Smooth muscle cell (in vitro differentiated cells): ENCODE measurements around the gene OPA3. TPM values are rescaled to one million over a fixed set of nuclear protein-coding genes. Genes with fewer than 3 reads are reported as not detected.

ENCODE experiments used
- DNase-seq: peaks from one replicate; lab custom pipeline; 2025; ENCODE audit not compliant: unreplicated experiment; lab: John Stamatoyannopoulos, UW
- H2AFZ ChIP-seq: fragments of 200-600 bp; sonication (generic); 2 replicates; pipeline ENCODE4 v1.6.0; 2016; ENCODE audit warnings: antibody characterized with exemption, low read depth, mild to moderate bottlenecking
- H3F3A ChIP-seq: fragments of 200-600 bp; sonication (generic); 2 replicates; pipeline ENCODE4 v1.6.0; 2017; ENCODE audit warnings: antibody characterized with exemption, low read depth
- H3K27ac ChIP-seq: fragments of 200-600 bp; sonication (generic); 2 replicates; pipeline ENCODE4 v1.5.1; 2016; ENCODE audit warnings: low read depth, mild to moderate bottlenecking
- H3K27me3 ChIP-seq: fragments of 200-600 bp; sonication (generic); 2 replicates; pipeline ENCODE4 v1.6.1; 2016; ENCODE audit warnings: low read depth, mild to moderate bottlenecking
- H3K36me3 ChIP-seq: fragments of 200-600 bp; sonication (generic); 2 replicates; pipeline ENCODE4 v1.5.1; 2016; ENCODE audit warnings: low read depth
- H3K4me1 ChIP-seq: fragments of 200-600 bp; sonication (generic); 2 replicates; pipeline ENCODE4 v1.5.1; 2016; ENCODE audit warnings: low read depth
- H3K4me2 ChIP-seq: fragments of 200-600 bp; sonication (generic); 2 replicates; pipeline ENCODE4 v1.6.0; 2016; ENCODE audit warnings: mild to moderate bottlenecking
- H3K4me3 ChIP-seq: fragments of 200-600 bp; sonication (generic); 2 replicates; pipeline ENCODE4 v1.5.1; 2016; ENCODE audit warnings: mild to moderate bottlenecking
- H3K79me2 ChIP-seq: fragments of 200-600 bp; sonication (generic); 2 replicates; pipeline ENCODE4 v1.6.0; 2016; ENCODE audit warnings: low read depth, mild to moderate bottlenecking
- H3K9ac ChIP-seq: fragments of 200-600 bp; sonication (generic); 2 replicates; pipeline ENCODE4 v1.6.0; 2016; ENCODE audit warnings: low read depth
- H3K9me3 ChIP-seq: fragments of 200-600 bp; sonication (generic); replicated peaks from 2 replicates; pipeline ENCODE4 v1.5.1; 2016; ENCODE audit warnings: low read depth
- H4K20me1 ChIP-seq: fragments of 200-600 bp; sonication (generic); 2 replicates; pipeline ENCODE4 v1.6.0; 2016; ENCODE audit warnings: low read depth
- WGBS: methylation state at CpG from one replicate; pipeline ENCODE4 v1.1.7; 2016; ENCODE audit warnings: low lambda C conversion rate; 5-methylcytosine and 5-hydroxymethylcytosine counted together
- polyA plus RNA-seq: library from polyadenylated mRNA; unstranded; fragments of >200 nt; fragmentation: Nextera tagmentation; extraction: Ambion mirVana; gene quantifications from 2 replicates; pipeline ENCODE4 v1.2.1, GENCODE V29; 2016
- total RNA-seq: library from RNA; depleted of rRNA; stranded (reverse); fragments of >200 nt; gene quantifications from 2 replicates; pipeline ENCODE4 v1.2.3, GENCODE V29; 2014
- TF ChIP-seq, protein P1 (sequence below): fragments of 200-600 bp; sonication (generic); IDR thresholded peaks from 2 replicates; pipeline ENCODE4 v1.5.1; 2017; ENCODE audit warnings: borderline replicate concordance, mild to moderate bottlenecking, antibody characterized with exemption; ENCODE audit not compliant: insufficient read depth, poor library complexity, severe bottlenecking

The OPA3 gene
- total and polyA plus RNA-seq, 2 experiments from 2014 or later, result 8.8 to 10.3 TPM

DNA sequence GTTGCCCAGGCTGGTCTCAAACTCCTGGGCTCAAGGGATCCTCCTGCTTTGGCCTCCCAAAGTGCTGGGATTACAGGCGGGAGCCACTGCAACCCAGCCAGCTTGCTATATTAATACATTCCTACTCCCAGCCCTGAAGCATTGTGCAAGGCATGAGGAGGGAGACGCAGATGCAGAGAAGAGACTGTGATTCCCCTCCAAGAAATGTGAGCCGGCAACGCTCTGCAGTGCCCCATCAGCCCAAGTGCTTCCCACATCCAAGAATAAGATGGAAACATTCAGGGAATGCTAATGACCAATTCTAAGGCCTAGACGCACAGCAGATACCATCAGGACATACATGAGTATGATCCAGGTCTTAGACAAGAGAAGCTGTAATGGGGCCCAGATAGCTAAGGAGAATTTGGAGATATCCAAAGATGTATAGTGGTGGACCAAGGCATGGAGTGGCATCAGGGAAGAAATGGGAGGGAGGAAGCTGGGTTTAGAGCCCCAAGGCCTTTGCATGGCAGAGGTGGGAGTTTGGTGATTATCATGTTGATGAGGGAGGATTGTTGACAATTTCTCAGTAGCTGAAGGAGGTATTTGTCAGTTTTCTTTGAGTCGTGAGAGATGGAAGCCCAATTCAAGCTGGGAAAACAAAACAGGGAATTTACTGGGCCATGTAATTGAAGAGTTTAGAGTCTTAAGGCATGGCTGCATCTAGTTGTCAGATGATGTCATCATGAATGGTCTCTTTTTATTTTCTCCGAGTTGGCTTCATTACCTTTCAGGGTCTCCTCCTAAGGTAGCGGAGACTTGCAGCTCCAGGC lies 83.5 kb downstream of the OPA3 start:
- H2AFZ ChIP-seq, result no peak overlapping the region

DNA sequence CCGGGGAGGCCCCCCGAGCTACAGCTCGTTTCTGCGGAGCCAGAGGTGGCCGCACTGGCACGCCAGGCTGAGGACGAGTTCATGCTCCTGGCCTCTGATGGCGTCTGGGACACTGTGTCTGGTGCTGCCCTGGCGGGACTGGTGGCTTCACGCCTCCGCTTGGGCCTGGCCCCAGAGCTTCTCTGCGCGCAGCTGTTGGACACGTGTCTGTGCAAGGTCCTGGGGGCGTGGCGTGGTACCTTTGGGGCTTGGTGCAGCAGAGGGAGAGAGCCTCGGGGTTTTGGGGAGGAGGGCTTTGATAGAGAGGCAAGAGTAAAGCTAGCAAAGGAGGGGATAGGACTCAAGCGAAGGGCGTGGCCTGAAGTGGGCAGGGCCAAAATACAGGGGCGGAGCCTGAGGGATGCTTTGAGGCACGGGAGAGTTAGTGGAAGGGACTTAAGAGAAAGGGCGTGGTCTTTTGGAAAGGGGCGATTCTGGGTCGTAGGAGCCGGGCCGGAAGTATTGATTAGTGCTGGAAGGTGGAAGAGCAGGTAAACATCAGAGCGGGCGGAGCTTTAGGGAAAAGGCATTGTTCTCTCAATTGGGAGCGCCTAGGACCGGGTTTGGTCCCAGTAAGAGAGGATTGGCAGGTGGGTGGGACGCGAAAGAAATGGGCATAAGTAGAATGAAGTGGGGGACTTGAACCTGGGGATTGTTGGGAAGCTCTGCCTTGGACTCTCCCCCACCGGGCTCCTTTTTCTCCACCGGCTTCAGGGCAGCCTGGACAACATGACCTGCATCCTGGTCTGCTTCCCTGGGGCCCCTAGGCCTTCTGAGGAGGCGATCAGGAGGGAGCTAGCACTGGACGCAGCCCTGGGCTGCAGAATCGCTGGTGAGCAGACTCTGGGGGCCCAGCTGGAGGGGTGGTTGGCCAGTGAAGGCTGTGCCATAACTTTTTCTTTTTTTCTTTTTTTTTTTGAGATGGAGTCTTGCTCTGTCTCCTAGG lies 85.1 kb downstream of the OPA3 start:
- peaks cover under 1% of the 10 kb centered on the region for H3F3A ChIP-seq
- H3K4me3 ChIP-seq, result peak overlapping the region; percentile 30
- H3K9ac ChIP-seq, result no peak overlapping the region
- peak overlapping the region; percentile 84 for H3K4me2 ChIP-seq
- no peak for DNase-seq
- peaks cover 11% of the 10 kb centered on the region for H3K4me1 ChIP-seq
- H3K79me2 ChIP-seq, result no peaks in the 10 kb centered on the region
- H3K27me3 ChIP-seq, result peaks cover 27% of the 10 kb centered on the region
- TF ChIP-seq, protein P1, sequence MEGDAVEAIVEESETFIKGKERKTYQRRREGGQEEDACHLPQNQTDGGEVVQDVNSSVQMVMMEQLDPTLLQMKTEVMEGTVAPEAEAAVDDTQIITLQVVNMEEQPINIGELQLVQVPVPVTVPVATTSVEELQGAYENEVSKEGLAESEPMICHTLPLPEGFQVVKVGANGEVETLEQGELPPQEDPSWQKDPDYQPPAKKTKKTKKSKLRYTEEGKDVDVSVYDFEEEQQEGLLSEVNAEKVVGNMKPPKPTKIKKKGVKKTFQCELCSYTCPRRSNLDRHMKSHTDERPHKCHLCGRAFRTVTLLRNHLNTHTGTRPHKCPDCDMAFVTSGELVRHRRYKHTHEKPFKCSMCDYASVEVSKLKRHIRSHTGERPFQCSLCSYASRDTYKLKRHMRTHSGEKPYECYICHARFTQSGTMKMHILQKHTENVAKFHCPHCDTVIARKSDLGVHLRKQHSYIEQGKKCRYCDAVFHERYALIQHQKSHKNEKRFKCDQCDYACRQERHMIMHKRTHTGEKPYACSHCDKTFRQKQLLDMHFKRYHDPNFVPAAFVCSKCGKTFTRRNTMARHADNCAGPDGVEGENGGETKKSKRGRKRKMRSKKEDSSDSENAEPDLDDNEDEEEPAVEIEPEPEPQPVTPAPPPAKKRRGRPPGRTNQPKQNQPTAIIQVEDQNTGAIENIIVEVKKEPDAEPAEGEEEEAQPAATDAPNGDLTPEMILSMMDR, result no peak
- no peak overlapping the region for H3K27ac ChIP-seq
- H3K36me3 ChIP-seq, result no peaks in the 10 kb centered on the region
- peaks cover 4% of the 10 kb centered on the region for H4K20me1 ChIP-seq
- no peak overlapping the region for H2AFZ ChIP-seq
- 13% methylated on average over 37 of the region's 37 CpGs for WGBS
- H3K9me3 ChIP-seq, result no peaks in the 10 kb centered on the region

More for the DNA sequence above, 83.5 kb downstream of the OPA3 start:
- H4K20me1 ChIP-seq, result peaks cover 1% of the 10 kb centered on the region
- no peak for DNase-seq
- H3K27me3 ChIP-seq, result peaks cover 27% of the 10 kb centered on the region
- no peak overlapping the region for H3K27ac ChIP-seq
- no peaks in the 10 kb centered on the region for H3K36me3 ChIP-seq
- H3F3A ChIP-seq, result peaks cover 14% of the 10 kb centered on the region
- no peak overlapping the region for H3K9ac ChIP-seq
- H3K79me2 ChIP-seq, result no peaks in the 10 kb centered on the region
- peaks cover 11% of the 10 kb centered on the region for H3K4me1 ChIP-seq
- 48% methylated on average over 8 of the region's 8 CpGs for WGBS
- no peak overlapping the region for H3K4me3 ChIP-seq
- TF ChIP-seq, protein P1, result no peak
- H3K9me3 ChIP-seq, result no peaks in the 10 kb centered on the region
- H3K4me2 ChIP-seq, result no peak overlapping the region

DNA sequence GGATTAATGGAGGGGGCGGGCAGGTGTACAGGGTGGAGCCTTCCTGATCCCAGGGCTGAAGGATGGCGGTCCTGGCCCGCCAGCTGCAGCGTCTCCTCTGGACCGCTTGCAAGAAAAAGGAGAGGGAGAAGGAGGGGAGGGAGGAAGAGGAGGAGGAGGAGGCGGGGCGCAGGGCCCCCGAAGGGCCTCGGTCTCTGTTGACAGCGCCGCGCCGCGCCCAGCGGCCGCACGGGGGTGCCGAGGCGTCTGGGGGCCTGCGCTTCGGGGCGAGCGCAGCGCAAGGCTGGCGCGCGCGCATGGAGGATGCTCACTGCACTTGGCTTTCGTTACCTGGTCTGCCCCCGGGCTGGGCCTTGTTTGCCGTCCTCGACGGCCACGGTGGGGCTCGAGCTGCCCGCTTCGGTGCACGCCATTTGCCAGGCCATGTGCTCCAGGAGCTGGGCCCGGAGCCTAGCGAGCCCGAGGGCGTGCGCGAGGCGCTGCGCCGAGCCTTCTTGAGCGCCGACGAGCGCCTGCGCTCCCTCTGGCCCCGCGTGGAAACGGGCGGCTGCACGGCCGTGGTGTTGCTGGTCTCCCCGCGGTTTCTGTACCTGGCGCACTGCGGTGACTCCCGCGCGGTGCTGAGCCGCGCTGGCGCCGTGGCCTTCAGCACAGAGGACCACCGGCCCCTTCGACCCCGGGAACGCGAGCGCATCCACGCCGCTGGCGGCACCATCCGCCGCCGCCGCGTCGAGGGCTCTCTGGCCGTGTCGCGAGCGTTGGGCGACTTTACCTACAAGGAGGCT lies 86.0 kb downstream of the OPA3 start, which contains the start of gene PPM1N:
TSS of gene PPM1N (plus strand) at position 33 of the 785 bp plus-strand sequence. CDS start at position 63, 30 bp downstream.
- Histone ChIP-seq H3F3A (no peaks in the 10 kb centered on the region), H3K27ac (no peak within 1 kb of the TSS), H2AFZ (peak within 1 kb of the TSS; percentile 63), H3K9ac (no peak within 1 kb of the TSS), H3K4me3 (peak within 1 kb of the TSS; percentile 66), H3K4me2 (peak within 1 kb of the TSS; percentile 87), H3K79me2 (no peaks in the 10 kb centered on the region), H3K9me3 (no peaks in the 10 kb centered on the region), H4K20me1 (peaks cover 8% of the 10 kb centered on the region), H3K4me1 (peaks cover 11% of the 10 kb centered on the region), H3K27me3 (peaks cover 27% of the 10 kb centered on the region), H3K36me3 (no peaks in the 10 kb centered on the region)
- 5% methylated on average over 82 of the region's 89 CpGs for WGBS
- no peak for DNase-seq
- TF ChIP-seq, protein P1, result no peak
